ENCODE results near the gene LTF.

DNA sequence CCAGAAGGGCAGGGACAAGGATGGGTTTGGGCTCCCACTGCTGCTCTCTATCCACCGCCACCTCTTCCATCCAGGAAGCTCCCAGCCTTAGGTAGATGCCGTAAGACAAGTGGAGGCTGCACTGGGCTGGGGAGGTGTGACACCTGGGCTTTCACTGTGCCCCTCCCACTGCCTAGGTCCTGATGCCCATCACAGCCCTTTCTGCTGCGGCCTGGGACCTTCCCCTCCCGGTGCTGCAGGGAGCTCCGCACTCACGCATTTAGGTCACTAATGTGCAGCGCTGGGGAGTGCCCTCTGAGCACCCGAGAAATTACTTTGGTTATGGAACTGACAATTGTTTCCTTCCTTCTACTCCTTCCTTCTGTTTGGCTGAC, 850 bp downstream of the LTF start:
- TF ChIP-seq CTCF (conservative IDR thresholded peaks at IDR 0.05), result no peak
- no peak for TF ChIP-seq EZH2 (IDR thresholded peaks at IDR 0.05; ENCODE audit: low read depth)
